H1 (cell line): ENCODE results near the gene HAS3. TPM values are rescaled to one million over a fixed set of nuclear protein-coding genes. Genes with fewer than 3 reads are reported as not detected.

Experiments used
- JUND ChIP-seq: IDR thresholded peaks from 2 replicates; pipeline ENCODE4 v1.6.1; 2011; ENCODE audit warnings: mild to moderate bottlenecking, improper control_type of control experiment, low read length
- KDM1A ChIP-seq: fragments of 200-600, 300-600 bp; sonication (generic); IDR thresholded peaks from 2 replicates; pipeline ENCODE4 v1.7.1; 2016; ENCODE audit warnings: mild to moderate bottlenecking, low read length, borderline replicate concordance
- NANOG ChIP-seq: IDR thresholded peaks from 2 replicates; pipeline ENCODE4 v1.6.1; 2011; ENCODE audit warnings: low read length, low read depth, mild to moderate bottlenecking, inconsistent platforms; ENCODE audit not compliant: insufficient read depth, poor library complexity, severe bottlenecking
- POLR2A ChIP-seq, 2 experiments: IDR thresholded peaks; 1 replicate in 1 of 2; 2 replicates in 1 of 2; pipeline ENCODE4 v1.6.1; 2011; ENCODE audit warnings: low read depth in 2 of 2, low read length in 2 of 2, mild to moderate bottlenecking in 2 of 2; ENCODE audit errors: control extremely low read depth in 1 of 2
- SP2 ChIP-seq: IDR thresholded peaks from 2 replicates; pipeline ENCODE4 v1.6.1; 2012; ENCODE audit warnings: mild to moderate bottlenecking, low read length, inconsistent platforms
- TAF1 ChIP-seq: IDR thresholded peaks from 2 replicates; pipeline ENCODE4 v1.6.1; 2011; ENCODE audit warnings: mild to moderate bottlenecking, low read depth, low read length
- ZNF274 ChIP-seq: IDR thresholded peaks from 2 replicates; pipeline ENCODE4 v1.7.0; 2012; ENCODE audit warnings: low read length, borderline replicate concordance; ENCODE audit errors: extremely low read depth
- polyA plus RNA-seq, 7 experiments: library from polyadenylated mRNA; depleted of rRNA in 3 of 7; stranded (reverse) in 5 of 7; unstranded in 2 of 7; fragments of >200 nt in 5 of 7; fragments of 200-250 nt in 2 of 7; gene quantifications; 1 replicate in 5 of 7; 2 replicates in 1 of 7; 4 replicates in 1 of 7; pipeline versions ENCODE4 v1.2.1 to v1.2.3, GENCODE V29; 2011 to 2013; ENCODE audit warnings: missing spikeins in 2 of 7, mixed read lengths in 2 of 7
- total RNA-seq: library from RNA; stranded (reverse); fragmentation: NEBNext Ultra II Directional; extraction: Animal tissue kit (Norgen Biotek cat#: 25700); gene quantifications from 2 replicates; pipeline ENCODE4 v1.2.1, GENCODE V29; 2021

The HAS3 gene
- total and polyA plus RNA-seq, 2 of the 8 experiments (the other 6 are each of a cell fraction or from before 2014, with no cell fraction given) = 32.1 to 69.6 TPM

DNA sequence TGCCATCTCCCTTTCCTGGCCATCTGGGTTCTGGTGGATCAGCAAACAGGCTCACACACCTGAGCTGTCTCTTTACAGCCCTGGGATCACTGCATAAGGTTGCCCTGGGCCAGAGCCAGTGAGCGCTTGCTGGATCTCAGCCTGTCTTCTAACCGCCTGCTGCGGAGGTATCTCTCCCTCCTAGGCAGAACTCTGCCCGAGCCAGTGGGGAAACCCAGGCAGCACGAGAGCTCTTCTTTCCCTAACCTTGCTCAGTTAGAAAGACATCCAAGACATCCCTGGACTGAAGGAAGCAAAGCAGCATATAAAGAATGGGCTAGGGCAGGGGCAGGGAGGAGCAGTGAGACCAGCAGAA is 6.4 kb downstream of the HAS3 start (continued):
- no peak for TF ChIP-seq NANOG
- no peak for TF ChIP-seq JUND
- TF ChIP-seq KDM1A = no peak
- TF ChIP-seq ZNF274 = no peak
- no peak; a peak in 1 of 3 replicates for TF ChIP-seq POLR2A (IDR thresholded peaks at IDR 0.05; ENCODE audit: control extremely low read depth in 1 of 2, low read depth in 2 of 2, low read length in 2 of 2)
- no peak for TF ChIP-seq SP2
- TF ChIP-seq TAF1 = no peak
